GM10266 (cell line): ENCODE data around the gene METTL23.
A peak's percentile ranks its signal among the peaks of the same experiment; 100 is the strongest.

Source experiments
- DNase-seq: peaks from one replicate; pipeline ENCODE4 v3.0.0; 2012; ENCODE audit errors: extremely low spot score
- CTCF ChIP-seq: IDR thresholded peaks from 2 replicates; pipeline ENCODE4 v1.5.1; 2012; ENCODE audit warnings: mild to moderate bottlenecking, low read depth; ENCODE audit not compliant: control insufficient read depth, insufficient read depth; ENCODE audit errors: missing control alignments

Gene METTL23

GRCh38 chr17:76772842-76773525 lies 46.3 kb downstream of the METTL23 start:
- TF ChIP-seq CTCF, result no peak
- DNase-seq, result no peak

GRCh38 chr17:76775021-76775600 lies 48.5 kb downstream of the METTL23 start:
- no peak for DNase-seq
- TF ChIP-seq CTCF, result no peak

GRCh38 chr17:76781056-76781982 lies 54.7 kb downstream of the METTL23 start:
- no peak for TF ChIP-seq CTCF
- DNase-seq, result no peak

- TF ChIP-seq CTCF, result no peak
- peak; percentile 41 for DNase-seq
These were observed 56.5 kb downstream of the METTL23 start for GRCh38 chr17:76783146-76783545.
